OCI-LY1 (cell line): ENCODE data around the gene PDE8A.

ENCODE experiments used
- H2AFZ ChIP-seq: fragments of 200-600 bp; sonication (generic), shearing (Covaris generic); 2 replicates; pipeline ENCODE4 v1.6.0; 2014; ENCODE audit warnings: antibody characterized with exemption, mild to moderate bottlenecking, low read length
- H3F3A ChIP-seq: fragments of 200-600 bp; sonication (generic), shearing (Covaris generic); 2 replicates; pipeline ENCODE4 v1.6.0; 2014; ENCODE audit warnings: mild to moderate bottlenecking, antibody characterized with exemption, low read length, moderate library complexity; ENCODE audit not compliant: insufficient read depth
- H3K27ac ChIP-seq: fragments of 200-600 bp; sonication (generic); 2 replicates; pipeline ENCODE4 v1.5.1; 2014; ENCODE audit warnings: low read length, mixed run types, mild to moderate bottlenecking, low read depth; ENCODE audit not compliant: poor library complexity, severe bottlenecking
- H3K27me3 ChIP-seq: fragments of 200-600 bp; sonication (generic); 2 replicates; pipeline ENCODE4 v1.6.0; 2014; ENCODE audit warnings: antibody characterized with exemption, mild to moderate bottlenecking, low read length, moderate library complexity; ENCODE audit not compliant: insufficient read depth
- H3K36me3 ChIP-seq: fragments of 200-600 bp; sonication (generic); 2 replicates; pipeline ENCODE4 v1.6.1; 2014; ENCODE audit warnings: mild to moderate bottlenecking, antibody characterized with exemption, low read length, moderate library complexity, mixed read lengths; ENCODE audit not compliant: insufficient read depth
- H3K4me1 ChIP-seq: fragments of 200-600 bp; sonication (generic); 2 replicates; pipeline ENCODE4 v1.5.1; 2014; ENCODE audit warnings: mild to moderate bottlenecking, low read length, moderate library complexity; ENCODE audit not compliant: insufficient read depth, severe bottlenecking
- H3K4me2 ChIP-seq: fragments of 200-600 bp; sonication (generic), shearing (Covaris generic); 2 replicates; pipeline ENCODE4 v1.6.1; 2014; ENCODE audit warnings: low read length
- H3K4me3 ChIP-seq: fragments of 200-600 bp; sonication (generic); 2 replicates; pipeline ENCODE4 v1.5.1; 2014; ENCODE audit warnings: low read length, low read depth, mild to moderate bottlenecking, mixed read lengths; ENCODE audit not compliant: poor library complexity, severe bottlenecking
- H3K79me2 ChIP-seq: fragments of 200-600 bp; shearing (Covaris generic); 2 replicates; pipeline ENCODE4 v1.6.1; 2016; ENCODE audit warnings: mixed run types, low read length, mixed read lengths; ENCODE audit not compliant: insufficient read depth
- H3K9ac ChIP-seq: fragments of 200-600 bp; sonication (generic), shearing (Covaris generic); 2 replicates; pipeline ENCODE4 v1.6.1; 2014; ENCODE audit warnings: mild to moderate bottlenecking, low read length, mixed read lengths
- H3K9me2 ChIP-seq: fragments of 200-600 bp; sonication (generic), shearing (Covaris generic); 2 replicates; pipeline ENCODE4 v1.6.1; 2014; ENCODE audit warnings: low read depth, mild to moderate bottlenecking, low read length, mixed read lengths
- H3K9me3 ChIP-seq: fragments of 200-600 bp; shearing (Covaris generic); 2 replicates; pipeline ENCODE4 v1.6.1; 2014; ENCODE audit warnings: low read length, mixed read lengths
- H4K20me1 ChIP-seq: fragments of 200-600 bp; sonication (generic), shearing (Covaris generic); 2 replicates; pipeline ENCODE4 v1.6.0; 2016; ENCODE audit warnings: mild to moderate bottlenecking, low read length; ENCODE audit not compliant: insufficient read depth
- CTCF ChIP-seq: fragments of 200-600 bp; sonication (generic), shearing (Covaris generic); IDR thresholded peaks from 2 replicates; pipeline ENCODE4 v1.5.1; 2017; ENCODE audit warnings: mild to moderate bottlenecking, antibody characterized with exemption, low read length, moderate library complexity, mixed read lengths
- EZH2 ChIP-seq: fragments of 200-600 bp; sonication (generic), shearing (Covaris generic); IDR thresholded peaks from 2 replicates; pipeline ENCODE4 v1.8.0; 2017; ENCODE audit warnings: borderline replicate concordance, mixed run types, mild to moderate bottlenecking, antibody characterized with exemption, low read length, moderate library complexity, mixed read lengths

The PDE8A gene

GRCh38 chr15:85028416-85028815 is 46.8 kb downstream of the PDE8A start:
- no peak for TF ChIP-seq CTCF
- no peak for TF ChIP-seq EZH2
- Histone ChIP-seq H3K4me1 (no peaks in the 10 kb centered on the region), H3K36me3 (no peaks in the 10 kb centered on the region), H4K20me1 (no peaks in the 10 kb centered on the region; the same call in 1 of the 2 replicates), H3K79me2 (no peaks in the 10 kb centered on the region), H3K9ac (no peak overlapping the region), H3F3A (no peaks in the 10 kb centered on the region), H2AFZ (no peak overlapping the region), H3K4me2 (no peak overlapping the region), H3K4me3 (no peak overlapping the region), H3K9me2 (no peaks in the 10 kb centered on the region), H3K27me3 (no peaks in the 10 kb centered on the region), H3K27ac (no peak overlapping the region), H3K9me3 (no peaks in the 10 kb centered on the region)

DNA sequence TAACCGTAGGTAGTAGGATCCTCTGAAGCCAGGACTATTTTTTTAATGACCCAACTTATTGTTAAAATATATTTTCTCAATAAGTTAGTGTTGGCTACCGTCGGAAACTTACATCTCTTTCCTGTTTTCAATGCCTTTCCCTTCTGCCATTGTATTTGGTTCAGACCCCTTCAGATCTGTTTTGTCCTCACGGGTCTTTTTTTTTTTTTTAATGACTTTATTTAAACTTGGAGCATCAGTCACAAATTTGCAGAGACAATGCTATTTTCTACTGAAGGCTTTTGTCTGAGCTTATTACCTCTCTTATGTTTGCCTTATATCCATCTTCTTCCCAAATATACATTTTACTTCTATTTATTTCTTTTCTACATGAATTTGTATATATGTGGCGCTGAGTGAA is 47.6 kb downstream of the PDE8A start:
- Histone ChIP-seq H3K79me2 (no peaks in the 10 kb centered on the region), H3K4me2 (no peak overlapping the region)

GRCh38 chr15:85030301-85030929 is 48.8 kb downstream of the PDE8A start:
- no peak overlapping the region for H3K27ac ChIP-seq
- H3F3A ChIP-seq: no peaks in the 10 kb centered on the region
- H3K4me1 ChIP-seq: no peaks in the 10 kb centered on the region
- H3K36me3 ChIP-seq: no peaks in the 10 kb centered on the region
- H3K9ac ChIP-seq: no peak overlapping the region
- no peaks in the 10 kb centered on the region for H3K9me2 ChIP-seq
- no peaks in the 10 kb centered on the region for H3K79me2 ChIP-seq
- TF ChIP-seq EZH2: no peak
- TF ChIP-seq CTCF: no peak
- H2AFZ ChIP-seq: no peak overlapping the region
- H3K27me3 ChIP-seq: no peaks in the 10 kb centered on the region
- H3K4me3 ChIP-seq: no peak overlapping the region
- no peaks in the 10 kb centered on the region for H3K9me3 ChIP-seq
- no peaks in the 10 kb centered on the region; the same call in 1 of the 2 replicates for H4K20me1 ChIP-seq
- no peak overlapping the region for H3K4me2 ChIP-seq

More for the DNA sequence above, 47.6 kb downstream of the PDE8A start:
- Histone ChIP-seq H3K36me3 (no peaks in the 10 kb centered on the region), H3K4me1 (no peaks in the 10 kb centered on the region), H3K27ac (no peak overlapping the region), H4K20me1 (no peaks in the 10 kb centered on the region; the same call in 1 of the 2 replicates), H3K27me3 (no peaks in the 10 kb centered on the region), H3K4me3 (no peak overlapping the region), H3F3A (no peaks in the 10 kb centered on the region), H3K9ac (no peak overlapping the region), H3K9me3 (no peaks in the 10 kb centered on the region), H2AFZ (no peak overlapping the region), H3K9me2 (no peaks in the 10 kb centered on the region)
- TF ChIP-seq CTCF (no peak), EZH2 (no peak)
